Measurements from ENCODE around the gene PRM3.

Gene PRM3

GRCh38 chr16:11312718-11313492 is 39.5 kb upstream of the PRM3 start:
- no peaks in the 10 kb centered on the region for H3K4me1 ChIP-seq (ENCODE audit: insufficient read depth, low read length)
- H3K36me3 ChIP-seq (ENCODE audit: insufficient read depth, low read length): no peaks in the 10 kb centered on the region
- H3K4me3 ChIP-seq (ENCODE audit: low read depth in 1 of 2, low read length in 2 of 2): no peak overlapping the region
- H3K9me3 ChIP-seq (ENCODE audit: low read length): no peaks in the 10 kb centered on the region
- no peaks in the 10 kb centered on the region for H3K27me3 ChIP-seq (ENCODE audit: control insufficient read depth in 1 of 2, insufficient read depth in 2 of 2, low read length in 2 of 2)
- no peak overlapping the region for H3K9ac ChIP-seq (ENCODE audit: low read length)
- no peak overlapping the region for H3K27ac ChIP-seq (ENCODE audit: low read depth, low read length)

- Histone ChIP-seq H3K9ac (ENCODE audit: low read length) (no peak overlapping the region), H3K9me3 (ENCODE audit: low read length) (no peaks in the 10 kb centered on the region), H3K4me1 (ENCODE audit: insufficient read depth, low read length) (no peaks in the 10 kb centered on the region), H3K36me3 (ENCODE audit: insufficient read depth, low read length) (no peaks in the 10 kb centered on the region), H3K4me3 (ENCODE audit: low read depth in 1 of 2, low read length in 2 of 2) (no peak overlapping the region), H3K27me3 (ENCODE audit: control insufficient read depth in 1 of 2, insufficient read depth in 2 of 2, low read length in 2 of 2) (no peaks in the 10 kb centered on the region), H3K27ac (ENCODE audit: low read depth, low read length) (no peak overlapping the region)
Measured at GRCh38 chr16:11310997-11311561, 37.6 kb upstream of the PRM3 start.

GRCh38 chr16:11310634-11310977 is 37.2 kb upstream of the PRM3 start:
- Histone ChIP-seq H3K27ac (ENCODE audit: low read depth, low read length) (no peak overlapping the region), H3K36me3 (ENCODE audit: insufficient read depth, low read length) (no peaks in the 10 kb centered on the region), H3K4me1 (ENCODE audit: insufficient read depth, low read length) (no peaks in the 10 kb centered on the region), H3K27me3 (ENCODE audit: control insufficient read depth in 1 of 2, insufficient read depth in 2 of 2, low read length in 2 of 2) (no peaks in the 10 kb centered on the region), H3K9me3 (ENCODE audit: low read length) (no peaks in the 10 kb centered on the region), H3K4me3 (ENCODE audit: low read depth in 1 of 2, low read length in 2 of 2) (no peak overlapping the region), H3K9ac (ENCODE audit: low read length) (no peak overlapping the region)

- no peak overlapping the region for H3K27ac ChIP-seq (ENCODE audit: low read depth, low read length)
- H3K9ac ChIP-seq (ENCODE audit: low read length): no peak overlapping the region
- no peak overlapping the region for H3K4me3 ChIP-seq (ENCODE audit: low read depth in 1 of 2, low read length in 2 of 2)
- H3K36me3 ChIP-seq (ENCODE audit: insufficient read depth, low read length): no peaks in the 10 kb centered on the region
- H3K4me1 ChIP-seq (ENCODE audit: insufficient read depth, low read length): no peaks in the 10 kb centered on the region
- H3K27me3 ChIP-seq (ENCODE audit: control insufficient read depth in 1 of 2, insufficient read depth in 2 of 2, low read length in 2 of 2): no peaks in the 10 kb centered on the region
- no peaks in the 10 kb centered on the region for H3K9me3 ChIP-seq (ENCODE audit: low read length)
Measured at GRCh38 chr16:11309895-11310633, 36.6 kb upstream of the PRM3 start.

- no peak overlapping the region for H3K27ac ChIP-seq (ENCODE audit: low read depth, low read length)
- no peaks in the 10 kb centered on the region for H3K4me1 ChIP-seq (ENCODE audit: insufficient read depth, low read length)
- no peak overlapping the region for H3K4me3 ChIP-seq (ENCODE audit: low read depth in 1 of 2, low read length in 2 of 2)
- no peaks in the 10 kb centered on the region for H3K9me3 ChIP-seq (ENCODE audit: low read length)
- no peaks in the 10 kb centered on the region for H3K27me3 ChIP-seq (ENCODE audit: control insufficient read depth in 1 of 2, insufficient read depth in 2 of 2, low read length in 2 of 2)
- H3K9ac ChIP-seq (ENCODE audit: low read length): no peak overlapping the region
- no peaks in the 10 kb centered on the region for H3K36me3 ChIP-seq (ENCODE audit: insufficient read depth, low read length)
Measured at GRCh38 chr16:11308493-11309283, 35.3 kb upstream of the PRM3 start.

- Histone ChIP-seq H3K27me3 (ENCODE audit: control insufficient read depth in 1 of 2, insufficient read depth in 2 of 2, low read length in 2 of 2) (no peaks in the 10 kb centered on the region), H3K9ac (ENCODE audit: low read length) (no peak overlapping the region), H3K36me3 (ENCODE audit: insufficient read depth, low read length) (no peaks in the 10 kb centered on the region), H3K9me3 (ENCODE audit: low read length) (no peaks in the 10 kb centered on the region), H3K27ac (ENCODE audit: low read depth, low read length) (no peak overlapping the region), H3K4me1 (ENCODE audit: insufficient read depth, low read length) (no peaks in the 10 kb centered on the region), H3K4me3 (ENCODE audit: low read depth in 1 of 2, low read length in 2 of 2) (no peak overlapping the region)
Measured at GRCh38 chr16:11307639-11308492, 34.4 kb upstream of the PRM3 start.

- no peak overlapping the region for H3K27ac ChIP-seq (ENCODE audit: low read depth, low read length)
- H3K4me3 ChIP-seq (ENCODE audit: low read depth in 1 of 2, low read length in 2 of 2): no peak overlapping the region
- no peaks in the 10 kb centered on the region for H3K27me3 ChIP-seq (ENCODE audit: control insufficient read depth in 1 of 2, insufficient read depth in 2 of 2, low read length in 2 of 2)
- H3K9ac ChIP-seq (ENCODE audit: low read length): no peak overlapping the region
- H3K9me3 ChIP-seq (ENCODE audit: low read length): no peaks in the 10 kb centered on the region
- H3K36me3 ChIP-seq (ENCODE audit: insufficient read depth, low read length): no peaks in the 10 kb centered on the region
- H3K4me1 ChIP-seq (ENCODE audit: insufficient read depth, low read length): no peaks in the 10 kb centered on the region
Measured at GRCh38 chr16:11306997-11307638, 33.7 kb upstream of the PRM3 start.

GRCh38 chr16:11306381-11306780 is 33.0 kb upstream of the PRM3 start:
- Histone ChIP-seq H3K27ac (ENCODE audit: low read depth, low read length) (no peak overlapping the region), H3K36me3 (ENCODE audit: insufficient read depth, low read length) (no peaks in the 10 kb centered on the region), H3K27me3 (ENCODE audit: control insufficient read depth in 1 of 2, insufficient read depth in 2 of 2, low read length in 2 of 2) (no peaks in the 10 kb centered on the region), H3K9me3 (ENCODE audit: low read length) (no peaks in the 10 kb centered on the region), H3K9ac (ENCODE audit: low read length) (no peak overlapping the region), H3K4me3 (ENCODE audit: low read depth in 1 of 2, low read length in 2 of 2) (no peak overlapping the region), H3K4me1 (ENCODE audit: insufficient read depth, low read length) (no peaks in the 10 kb centered on the region)

- Histone ChIP-seq H3K27me3 (ENCODE audit: control insufficient read depth in 1 of 2, insufficient read depth in 2 of 2, low read length in 2 of 2) (no peaks in the 10 kb centered on the region), H3K4me3 (ENCODE audit: low read depth in 1 of 2, low read length in 2 of 2) (no peak overlapping the region), H3K4me1 (ENCODE audit: insufficient read depth, low read length) (no peaks in the 10 kb centered on the region), H3K9me3 (ENCODE audit: low read length) (no peaks in the 10 kb centered on the region), H3K27ac (ENCODE audit: low read depth, low read length) (no peak overlapping the region), H3K36me3 (ENCODE audit: insufficient read depth, low read length) (no peaks in the 10 kb centered on the region), H3K9ac (ENCODE audit: low read length) (no peak overlapping the region)
Measured at GRCh38 chr16:11303405-11304138, 30.1 kb upstream of the PRM3 start.

GRCh38 chr16:11302977-11303376 is 29.5 kb upstream of the PRM3 start:
- H3K4me3 ChIP-seq (ENCODE audit: low read depth in 1 of 2, low read length in 2 of 2): no peak overlapping the region
- H3K4me1 ChIP-seq (ENCODE audit: insufficient read depth, low read length): peaks cover under 1% of the 10 kb centered on the region
- H3K9ac ChIP-seq (ENCODE audit: low read length): no peak overlapping the region
- H3K9me3 ChIP-seq (ENCODE audit: low read length): no peaks in the 10 kb centered on the region
- no peak overlapping the region for H3K27ac ChIP-seq (ENCODE audit: low read depth, low read length)
- no peaks in the 10 kb centered on the region for H3K27me3 ChIP-seq (ENCODE audit: control insufficient read depth in 1 of 2, insufficient read depth in 2 of 2, low read length in 2 of 2)
- no peaks in the 10 kb centered on the region for H3K36me3 ChIP-seq (ENCODE audit: insufficient read depth, low read length)

Data from muscle layer of colon (tissue), 2 donors.